HepG2 (cell line): ENCODE measurements around the gene P3H2. TPM values are rescaled to one million over a fixed set of nuclear protein-coding genes. Genes with fewer than 3 reads are reported as not detected.
A peak's percentile ranks its signal among the peaks of the same experiment; 100 is the strongest.

ENCODE experiments used
- ATAC-seq: fragments of 200-7000 bp; cut with Tn5 transposase; 3 replicates; pipeline ENCODE4 v1.9.1; 2020; ENCODE audit warnings: mild to moderate bottlenecking, moderate library complexity
- BruUV-seq: library from RNA; stranded (reverse); fragments of 400-500 nt; replicated peaks from 2 replicates; lab custom pipeline; 2021; lab: Mats Ljungman, UMichigan
- CTCF ChIA-PET: fragments of 300-600 bp; formaldehyde crosslinking; extraction: SDS; loops from one replicate; lab custom pipeline; 2021; ENCODE audit warnings: low total read pairs, inconsistent platforms, low intra/inter-chr PET ratio; lab: Yijun Ruan, JAX
- POLR2A ChIA-PET: fragments of 350-600 bp; sonication (Branson Sonifier 250); formaldehyde crosslinking; loops from one replicate; lab custom pipeline; 2020; ENCODE audit warnings: antibody characterized with exemption, inconsistent platforms; lab: Yijun Ruan, JAX
- DNase-seq: peaks from one replicate; pipeline ENCODE4 v3.0.0-alpha.2; 2015; ENCODE audit warnings: low spot score
- FAIRE-seq: peaks from 3 replicates; lab custom pipeline; 2011; peaks lifted over from hg19 to GRCh38; lab: Jason Lieb, UNC
- H2AFZ ChIP-seq: one replicate; pipeline ENCODE4 v1.6.1; 2011; ENCODE audit warnings: low read length, inconsistent platforms
- H3K27ac ChIP-seq: fragments of 300-600 bp; 3 replicates; pipeline ENCODE4 v1.8.0; 2011; ENCODE audit warnings: mixed run types, mild to moderate bottlenecking, mixed read lengths, low read length, inconsistent platforms; ENCODE audit not compliant: insufficient read depth; ENCODE audit errors: extremely low read length
- H3K27me3 ChIP-seq, 2 experiments: fragments of 200-600 bp in 1 of 2; 2 replicates in 1 of 2; 3 replicates in 1 of 2; pipeline versions ENCODE4 v1.6.0 to v1.8.0; 2011; ENCODE audit warnings: low read length in 2 of 2, mild to moderate bottlenecking in 2 of 2, moderate library complexity in 2 of 2, inconsistent platforms in 1 of 2; ENCODE audit not compliant: insufficient read depth in 2 of 2, control insufficient read depth in 1 of 2
- H3K36me3 ChIP-seq, 2 experiments: fragments of 200-600 bp in 1 of 2; replicated peaks in 1 of 2; 2 replicates in 1 of 2; 3 replicates in 1 of 2; pipeline versions ENCODE4 v1.5.1 to v1.8.0; 2011; ENCODE audit warnings: low read length in 2 of 2, inconsistent platforms in 1 of 2; ENCODE audit not compliant: insufficient read depth in 2 of 2, control insufficient read depth in 1 of 2
- H3K4me1 ChIP-seq: 2 replicates; pipeline ENCODE4 v1.5.1; 2012; ENCODE audit warnings: low read length, inconsistent platforms; ENCODE audit not compliant: insufficient read depth
- H3K4me2 ChIP-seq: 2 replicates; pipeline ENCODE4 v1.6.0; 2011; ENCODE audit warnings: low read depth, low read length, inconsistent platforms
- H3K4me3 ChIP-seq, 3 experiments: fragments of 200-600 bp in 1 of 3; sonication (generic), shearing (Covaris generic) in 1 of 3; replicated peaks in 1 of 3; 2 replicates each; pipeline ENCODE4 v1.5.1; 2011 to 2016; ENCODE audit warnings: low read length in 3 of 3, inconsistent platforms in 2 of 3, low read depth in 2 of 3, mild to moderate bottlenecking in 2 of 3, control low read depth in 1 of 3, mixed read lengths in 1 of 3; ENCODE audit not compliant: insufficient read depth in 1 of 3
- H3K79me2 ChIP-seq: one replicate; pipeline ENCODE4 v1.6.1; 2011; ENCODE audit warnings: low read length, inconsistent platforms; ENCODE audit not compliant: insufficient read depth
- H3K9ac ChIP-seq: 2 replicates; pipeline ENCODE4 v1.6.0; 2011; ENCODE audit warnings: mild to moderate bottlenecking, low read depth, low read length, inconsistent platforms; ENCODE audit not compliant: insufficient read depth
- H3K9me3 ChIP-seq: 2 replicates; pipeline ENCODE4 v1.5.1; 2012; ENCODE audit warnings: mild to moderate bottlenecking, low read length
- H4K20me1 ChIP-seq: 2 replicates; pipeline ENCODE4 v1.6.0; 2011; ENCODE audit warnings: inconsistent platforms, mild to moderate bottlenecking, low read length, moderate library complexity; ENCODE audit not compliant: insufficient read depth
- AGO2 ChIP-seq: fragments of 200-400 bp; formaldehyde crosslinking; optimal IDR thresholded peaks from 2 replicates; pipeline ENCODE3; 2017; ENCODE audit warnings: mild to moderate bottlenecking, low read depth, low read length, moderate library complexity
- AKNA ChIP-seq: sonication (generic); formaldehyde crosslinking; IDR thresholded peaks from 2 replicates; pipeline ENCODE4 v1.4.0; 2020; ENCODE audit warnings: missing genetic modification reagents, borderline replicate concordance
- ATF1 ChIP-seq: IDR thresholded peaks from 2 replicates; pipeline ENCODE4 v1.6.1; 2016; ENCODE audit warnings: mild to moderate bottlenecking, control low read depth
- HNF1A ChIP-seq, 2 experiments: sonication (generic) in 1 of 2; formaldehyde crosslinking in 1 of 2; IDR thresholded peaks; 2 replicates each; pipeline versions ENCODE4 v1.4.0 to v1.6.1; 2016 to 2020; ENCODE audit warnings: borderline replicate concordance in 1 of 2, low read depth in 1 of 2, mild to moderate bottlenecking in 1 of 2, missing genetic modification reagents in 1 of 2
- HNRNPUL1 ChIP-seq: fragments of 200-400 bp; formaldehyde crosslinking; IDR thresholded peaks from 2 replicates; pipeline ENCODE4 v1.6.1; 2017; ENCODE audit warnings: low read depth, mild to moderate bottlenecking, low read length, moderate library complexity
- KMT2A ChIP-seq: sonication (generic); formaldehyde crosslinking; IDR thresholded peaks from 2 replicates; pipeline ENCODE4 v1.4.0; 2020; ENCODE audit warnings: missing genetic modification reagents
- MAFF ChIP-seq: IDR thresholded peaks from 2 replicates; pipeline ENCODE4 v1.6.1; 2011; ENCODE audit warnings: low read depth, low read length, improper control_type of control experiment
- MAFK ChIP-seq, 2 experiments: IDR thresholded peaks in 1 of 2; conservative IDR thresholded peaks in 1 of 2; 2 replicates each; pipeline ENCODE4 v1.6.1; 2011; ENCODE audit warnings: improper control_type of control experiment in 2 of 2, low read length in 2 of 2
- ZNF850 ChIP-seq: sonication (generic); formaldehyde crosslinking; conservative IDR thresholded peaks from 2 replicates; pipeline ENCODE4 v1.9.0; 2021; ENCODE audit warnings: mild to moderate bottlenecking, missing genetic modification reagents
- ZUFSP ChIP-seq: sonication (generic); formaldehyde crosslinking; IDR thresholded peaks from 2 replicates; pipeline ENCODE4 v1.9.0; 2021; ENCODE audit warnings: missing genetic modification reagents, mild to moderate bottlenecking, borderline replicate concordance
- WGBS: methylation state at CpG from one replicate; pipeline ENCODE4 v1.1.6; 2017; ENCODE audit warnings: low lambda C conversion rate; 5-methylcytosine and 5-hydroxymethylcytosine counted together
- in situ Hi-C: cut with HindIII; loops from 2 replicates; pipeline ENCODE4 v1.10.0; 2017; ENCODE audit warnings: low pct_unique_long_range_greater_than_20kb; ENCODE audit not compliant: extremely low pct_ligation_motif_present
- intact Hi-C: fragments of 100-400 bp; cut with micrococcal nuclease; formaldehyde crosslinking; loops from one replicate; pipeline ENCODE4 v1.10.0; 2022; ENCODE audit not compliant: unreplicated experiment
- polyA plus RNA-seq, 8 experiments: library from polyadenylated mRNA; depleted of rRNA in 3 of 8; stranded (reverse) in 7 of 8; unstranded in 1 of 8; fragments of >200 nt; fragmentation: Illumina TruSeq in 4 of 8; extraction: Trizol in 4 of 8; gene quantifications; 2 replicates each; pipeline versions ENCODE4 v1.2.1 to v1.2.3, GENCODE V29; 2011 to 2016; ENCODE audit warnings: low read depth in 4 of 8, missing spikeins in 1 of 8, mixed read lengths in 1 of 8; ENCODE audit not compliant: insufficient read depth in 1 of 8
- total RNA-seq, 5 experiments: library from RNA; depleted of rRNA; stranded (reverse); fragments of >200 nt; fragmentation: Illumina TruSeq; extraction: Trizol; gene quantifications; 2 replicates each; pipeline ENCODE4 v1.2.3, GENCODE V29; 2016; ENCODE audit warnings: low read depth in 1 of 5

The P3H2 gene
- total and polyA plus RNA-seq, 2 of the 13 experiments (the other 11 are each of a cell fraction or from before 2014, with no cell fraction given), result not detected

- no peak for FAIRE-seq
- no peaks in the 10 kb centered on the region for H3K36me3 ChIP-seq
- BruUV-seq, result no TSS peak
- in situ Hi-C loops, result no loop called here
- no peaks in the 10 kb centered on the region for H3K27me3 ChIP-seq
- ChIA-PET POLR2A (no interaction called here), CTCF (no interaction called here)
- H3K4me3 ChIP-seq, result no peak overlapping the region
- H2AFZ ChIP-seq, result no peak overlapping the region
- TF ChIP-seq KMT2A (CRISPR knock-in tag) (no peak), AGO2 (no peak), ZNF850 (CRISPR knock-in tag) (no peak), ATF1 (CRISPR knock-in tag) (no peak), AKNA (no peak), HNRNPUL1 (no peak), ZUFSP (CRISPR knock-in tag) (no peak), HNF1A (IDR thresholded peaks at IDR 0.05; ENCODE audit: low read depth) (no peak), HNF1A (CRISPR knock-in tag; IDR thresholded peaks at IDR 0.05; ENCODE audit: borderline replicate concordance) (no peak), MAFK (conservative IDR thresholded peaks at IDR 0.05 in 1 of 2, IDR thresholded peaks at IDR 0.05 in 1 of 2; ENCODE audit: low read length in 2 of 2) (peak; percentile 70 to 84), MAFF (peak; percentile 61)
- TF ChIP-seq, all 625 proteins: peak for 2
- no peaks in the 10 kb centered on the region for H3K79me2 ChIP-seq
- intact Hi-C loops, result no loop called here
- no peak overlapping the region for H3K27ac ChIP-seq
- WGBS, result 7% methylated on average over 2 of the region's 2 CpGs
- no peak overlapping the region for H3K4me2 ChIP-seq
- DNase-seq (no peak), ATAC-seq (no peak)
- H4K20me1 ChIP-seq, result no peaks in the 10 kb centered on the region
- H3K4me1 ChIP-seq, result no peaks in the 10 kb centered on the region
- no peak overlapping the region for H3K9ac ChIP-seq
- no peaks in the 10 kb centered on the region for H3K9me3 ChIP-seq
These were observed 69.1 kb downstream of the P3H2 start for GRCh38 chr3:190051641-190052040.
